OCI-LY3 (cell line): ENCODE measurements around the gene ATRN.

Source experiments
- EZH2phosphoT487 ChIP-seq: fragments of 200-600 bp; shearing (Covaris generic); IDR thresholded peaks from 2 replicates; pipeline ENCODE4 v1.6.1; 2018; ENCODE audit warnings: antibody characterized with exemption, mixed run types, low read depth
- TF ChIP-seq, protein P1 (sequence below): fragments of 200-600, 300-600 bp; sonication (generic); IDR thresholded peaks from 2 replicates; pipeline ENCODE4 v1.5.1; 2014; ENCODE audit warnings: antibody characterized with exemption, low read length, low read depth

DNA sequence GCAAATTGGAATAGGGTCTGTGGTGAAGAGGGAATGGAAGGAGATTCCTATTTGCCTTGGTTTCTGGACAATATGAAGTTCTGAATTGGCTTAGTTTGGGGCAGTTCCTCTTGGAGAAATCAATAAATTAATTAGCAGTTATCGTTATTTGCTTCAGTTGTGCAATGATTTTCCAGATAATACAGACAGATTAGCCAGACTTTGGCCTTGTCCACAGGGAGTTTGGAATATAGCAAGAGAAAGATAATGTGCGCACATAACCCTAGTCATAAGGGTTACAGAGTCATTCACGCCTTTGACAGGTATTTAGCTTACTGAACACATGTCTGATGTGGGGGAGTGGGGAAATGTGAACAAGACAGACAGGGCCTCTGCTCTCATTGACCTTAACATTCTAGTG lies 1.3 kb downstream of the ATRN start:
- TF ChIP-seq, protein P1, sequence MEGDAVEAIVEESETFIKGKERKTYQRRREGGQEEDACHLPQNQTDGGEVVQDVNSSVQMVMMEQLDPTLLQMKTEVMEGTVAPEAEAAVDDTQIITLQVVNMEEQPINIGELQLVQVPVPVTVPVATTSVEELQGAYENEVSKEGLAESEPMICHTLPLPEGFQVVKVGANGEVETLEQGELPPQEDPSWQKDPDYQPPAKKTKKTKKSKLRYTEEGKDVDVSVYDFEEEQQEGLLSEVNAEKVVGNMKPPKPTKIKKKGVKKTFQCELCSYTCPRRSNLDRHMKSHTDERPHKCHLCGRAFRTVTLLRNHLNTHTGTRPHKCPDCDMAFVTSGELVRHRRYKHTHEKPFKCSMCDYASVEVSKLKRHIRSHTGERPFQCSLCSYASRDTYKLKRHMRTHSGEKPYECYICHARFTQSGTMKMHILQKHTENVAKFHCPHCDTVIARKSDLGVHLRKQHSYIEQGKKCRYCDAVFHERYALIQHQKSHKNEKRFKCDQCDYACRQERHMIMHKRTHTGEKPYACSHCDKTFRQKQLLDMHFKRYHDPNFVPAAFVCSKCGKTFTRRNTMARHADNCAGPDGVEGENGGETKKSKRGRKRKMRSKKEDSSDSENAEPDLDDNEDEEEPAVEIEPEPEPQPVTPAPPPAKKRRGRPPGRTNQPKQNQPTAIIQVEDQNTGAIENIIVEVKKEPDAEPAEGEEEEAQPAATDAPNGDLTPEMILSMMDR = no peak
- TF ChIP-seq EZH2phosphoT487 = no peak
